Activated naive CD8-positive, alpha-beta T cell treated with anti-CD3 and anti-CD28 coated beads for 36 hours (primary cell): ENCODE measurements around the gene NEURL1. TPM values are rescaled to one million over a fixed set of nuclear protein-coding genes. Genes with fewer than 3 reads are reported as not detected.
A peak's percentile ranks its signal among the peaks of the same experiment; 100 is the strongest.

Experiments used
- DNase-seq: peaks from one replicate; pipeline ENCODE4 v3.0.0; 2021
- H3K27ac Mint-ChIP-seq: one replicate; pipeline ENCODE4 v1.8.0; 2022; ENCODE audit warnings: mild to moderate bottlenecking, moderate library complexity, mixed read lengths
- H3K27me3 Mint-ChIP-seq: one replicate; pipeline ENCODE4 v1.8.0; 2022; ENCODE audit warnings: mild to moderate bottlenecking, mixed read lengths
- H3K36me3 Mint-ChIP-seq: one replicate; pipeline ENCODE4 v1.8.0; 2021; ENCODE audit warnings: mild to moderate bottlenecking, mixed read lengths
- H3K4me1 Mint-ChIP-seq: one replicate; pipeline ENCODE4 v1.8.0; 2021; ENCODE audit warnings: mixed read lengths
- H3K4me3 Mint-ChIP-seq: one replicate; pipeline ENCODE4 v1.8.0; 2022; ENCODE audit warnings: mild to moderate bottlenecking, moderate library complexity, mixed read lengths
- H3K9me3 Mint-ChIP-seq: one replicate; pipeline ENCODE4 v1.8.0; 2022; ENCODE audit warnings: mixed read lengths
- total RNA-seq, 2 experiments: library from RNA; stranded (reverse); gene quantifications; one replicate each; pipeline ENCODE4 v1.2.3, GENCODE V29; 2021

NEURL1 gene
- 1 to 10 TPM; 3.1 to 3.2 TPM for total RNA-seq

- DNase-seq = peak; percentile 20
- H3K27ac Mint-ChIP-seq = no peak within 1 kb of the TSS
- H3K27me3 Mint-ChIP-seq = peaks cover 56% of the 10 kb centered on the region
These were observed at the start of gene NEURL1 for GRCh38 chr10:103493362-103493915. NEURL1 (plus strand) TSS chr10:103493705; CDS start chr10:103494388, 683 bp downstream.

GRCh38 chr10:103444478-103444877 is 49.0 kb upstream of the NEURL1 start:
- no peaks in the 10 kb centered on the region for H3K27me3 Mint-ChIP-seq
- H3K4me1 Mint-ChIP-seq = peaks cover 7% of the 10 kb centered on the region
- DNase-seq = no peak
- H3K9me3 Mint-ChIP-seq = no peaks in the 10 kb centered on the region
- no peak overlapping the region for H3K27ac Mint-ChIP-seq
- H3K4me3 Mint-ChIP-seq = no peak overlapping the region
- peaks cover 21% of the 10 kb centered on the region for H3K36me3 Mint-ChIP-seq

More at GRCh38 chr10:103493362-103493915, at the start of gene NEURL1:
- peaks cover 22% of the 10 kb centered on the region for H3K4me1 Mint-ChIP-seq
- peak within 1 kb of the TSS; percentile 73 for H3K4me3 Mint-ChIP-seq
- no peaks in the 10 kb centered on the region for H3K9me3 Mint-ChIP-seq
- H3K36me3 Mint-ChIP-seq = no peaks in the 10 kb centered on the region

- Mint-ChIP-seq H3K4me1 (peaks cover 13% of the 10 kb centered on the region), H3K9me3 (no peaks in the 10 kb centered on the region), H3K36me3 (peaks cover 17% of the 10 kb centered on the region), H3K4me3 (no peak overlapping the region), H3K27ac (no peak overlapping the region), H3K27me3 (no peaks in the 10 kb centered on the region)
- no peak for DNase-seq
These were observed 48.1 kb upstream of the NEURL1 start for GRCh38 chr10:103445366-103445765.

GRCh38 chr10:103445767-103446567 is 47.5 kb upstream of the NEURL1 start:
- peaks cover 18% of the 10 kb centered on the region for H3K4me1 Mint-ChIP-seq
- no peaks in the 10 kb centered on the region for H3K9me3 Mint-ChIP-seq
- DNase-seq = no peak
- no peaks in the 10 kb centered on the region for H3K27me3 Mint-ChIP-seq
- no peak overlapping the region for H3K4me3 Mint-ChIP-seq
- H3K27ac Mint-ChIP-seq = peak overlapping the region; percentile 12
- peaks cover 13% of the 10 kb centered on the region for H3K36me3 Mint-ChIP-seq

- Mint-ChIP-seq H3K4me3 (no peak overlapping the region), H3K27me3 (no peaks in the 10 kb centered on the region), H3K9me3 (no peaks in the 10 kb centered on the region), H3K4me1 (peaks cover 24% of the 10 kb centered on the region), H3K36me3 (peaks cover 11% of the 10 kb centered on the region), H3K27ac (no peak overlapping the region)
- no peak for DNase-seq
These were observed 46.3 kb upstream of the NEURL1 start for GRCh38 chr10:103447187-103447586.

GRCh38 chr10:103448746-103449145 is 44.8 kb upstream of the NEURL1 start:
- H3K9me3 Mint-ChIP-seq = no peaks in the 10 kb centered on the region
- no peaks in the 10 kb centered on the region for H3K27me3 Mint-ChIP-seq
- no peak for DNase-seq
- no peak overlapping the region for H3K27ac Mint-ChIP-seq
- H3K4me3 Mint-ChIP-seq = no peak overlapping the region
- H3K4me1 Mint-ChIP-seq = peaks cover 27% of the 10 kb centered on the region
- peaks cover 8% of the 10 kb centered on the region for H3K36me3 Mint-ChIP-seq

- Mint-ChIP-seq H3K36me3 (peaks cover 8% of the 10 kb centered on the region), H3K9me3 (no peaks in the 10 kb centered on the region), H3K4me1 (peaks cover 27% of the 10 kb centered on the region), H3K4me3 (no peak overlapping the region), H3K27ac (peak overlapping the region; percentile 12), H3K27me3 (no peaks in the 10 kb centered on the region)
- DNase-seq = no peak
These were observed 44.0 kb upstream of the NEURL1 start for GRCh38 chr10:103449208-103450144.

GRCh38 chr10:103450201-103450695 is 43.3 kb upstream of the NEURL1 start:
- DNase-seq = no peak
- no peaks in the 10 kb centered on the region for H3K9me3 Mint-ChIP-seq
- H3K36me3 Mint-ChIP-seq = peaks cover 8% of the 10 kb centered on the region
- peak overlapping the region; percentile 12 for H3K27ac Mint-ChIP-seq
- H3K4me1 Mint-ChIP-seq = peaks cover 23% of the 10 kb centered on the region
- no peaks in the 10 kb centered on the region for H3K27me3 Mint-ChIP-seq
- no peak overlapping the region for H3K4me3 Mint-ChIP-seq

GRCh38 chr10:103451091-103451813 is 42.3 kb upstream of the NEURL1 start:
- no peaks in the 10 kb centered on the region for H3K9me3 Mint-ChIP-seq
- peaks cover 23% of the 10 kb centered on the region for H3K4me1 Mint-ChIP-seq
- H3K4me3 Mint-ChIP-seq = peak overlapping the region; percentile 80
- peak overlapping the region; percentile 73 for H3K27ac Mint-ChIP-seq
- H3K36me3 Mint-ChIP-seq = peaks cover 5% of the 10 kb centered on the region
- no peaks in the 10 kb centered on the region for H3K27me3 Mint-ChIP-seq
- DNase-seq = peak; percentile 28

GRCh38 chr10:103451831-103452505 is 41.5 kb upstream of the NEURL1 start, which contains the start of gene CALHM2:
CALHM2 (minus strand) TSS chr10:103452370; CDS start chr10:103449941, 2,429 bp downstream.
- no peaks in the 10 kb centered on the region for H3K9me3 Mint-ChIP-seq
- H3K27ac Mint-ChIP-seq = no peak within 1 kb of the TSS
- peaks cover 23% of the 10 kb centered on the region for H3K4me1 Mint-ChIP-seq

GRCh38 chr10:103452506-103453230 is 40.8 kb upstream of the NEURL1 start:
- no peak for DNase-seq
- Mint-ChIP-seq H3K36me3 (peaks cover 2% of the 10 kb centered on the region), H3K9me3 (no peaks in the 10 kb centered on the region), H3K27ac (no peak overlapping the region), H3K4me1 (peaks cover 23% of the 10 kb centered on the region), H3K27me3 (no peaks in the 10 kb centered on the region), H3K4me3 (peak overlapping the region; percentile 80)

More at GRCh38 chr10:103451831-103452505, 41.5 kb upstream of the NEURL1 start, which contains the start of gene CALHM2:
- peak; percentile 74 for DNase-seq
- Mint-ChIP-seq H3K4me3 (peak within 1 kb of the TSS; percentile 80), H3K36me3 (peaks cover 2% of the 10 kb centered on the region), H3K27me3 (no peaks in the 10 kb centered on the region)

GRCh38 chr10:103454026-103454425 is 39.5 kb upstream of the NEURL1 start:
- no peak for DNase-seq
- no peaks in the 10 kb centered on the region for H3K9me3 Mint-ChIP-seq
- H3K27ac Mint-ChIP-seq = no peak overlapping the region
- H3K4me3 Mint-ChIP-seq = no peak overlapping the region
- peaks cover 24% of the 10 kb centered on the region for H3K4me1 Mint-ChIP-seq
- no peaks in the 10 kb centered on the region for H3K36me3 Mint-ChIP-seq
- H3K27me3 Mint-ChIP-seq = no peaks in the 10 kb centered on the region

- Mint-ChIP-seq H3K4me3 (no peak overlapping the region), H3K27ac (no peak overlapping the region), H3K9me3 (no peaks in the 10 kb centered on the region), H3K36me3 (no peaks in the 10 kb centered on the region), H3K4me1 (peaks cover 22% of the 10 kb centered on the region), H3K27me3 (no peaks in the 10 kb centered on the region)
- no peak for DNase-seq
These were observed 38.3 kb upstream of the NEURL1 start for GRCh38 chr10:103455235-103455634.
